ENCODE measurements around the gene SRPX.

Gene SRPX

GRCh38 chrX:38211891-38212635 is 8.6 kb downstream of the SRPX start:
- no peak for DNase-seq

- peak in 8 of 56 donors; percentile 0 to 41 (median 10) for DNase-seq
Observed at GRCh38 chrX:38206542-38206941, 14.1 kb downstream of the SRPX start.

- DNase-seq, result peak in 1 of 56 donors; percentile 0
Observed at GRCh38 chrX:38206036-38206435, 14.6 kb downstream of the SRPX start.

GRCh38 chrX:38205039-38205438 is 15.6 kb downstream of the SRPX start:
- no peak for DNase-seq

- DNase-seq, result peak in 12 of 56 donors; percentile 0 to 12 (median 1)
Observed at GRCh38 chrX:38192007-38192810, 28.5 kb downstream of the SRPX start.

GRCh38 chrX:38189431-38190250 is 31.0 kb downstream of the SRPX start:
- DNase-seq, result no peak

DNA sequence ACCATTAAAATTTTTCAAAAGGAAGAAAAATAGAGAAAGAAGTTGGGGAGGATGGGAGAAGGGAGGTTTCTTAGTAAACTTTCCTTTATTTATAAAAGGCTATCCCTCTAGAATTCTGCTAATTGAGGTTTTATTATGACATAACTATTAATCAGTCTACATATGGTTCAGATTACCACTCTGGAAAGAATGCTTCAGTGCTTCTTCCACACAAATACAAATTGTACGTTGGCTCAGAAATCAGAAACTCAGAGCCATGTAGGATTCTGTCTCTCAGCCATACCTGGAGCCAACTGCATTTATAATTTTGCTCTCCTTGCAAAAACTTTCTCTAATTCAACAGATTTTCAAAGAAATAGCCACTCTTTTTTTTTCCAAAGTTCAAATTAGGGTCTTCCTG is 37.1 kb downstream of the SRPX start:
- DNase-seq, result no peak

DNA sequence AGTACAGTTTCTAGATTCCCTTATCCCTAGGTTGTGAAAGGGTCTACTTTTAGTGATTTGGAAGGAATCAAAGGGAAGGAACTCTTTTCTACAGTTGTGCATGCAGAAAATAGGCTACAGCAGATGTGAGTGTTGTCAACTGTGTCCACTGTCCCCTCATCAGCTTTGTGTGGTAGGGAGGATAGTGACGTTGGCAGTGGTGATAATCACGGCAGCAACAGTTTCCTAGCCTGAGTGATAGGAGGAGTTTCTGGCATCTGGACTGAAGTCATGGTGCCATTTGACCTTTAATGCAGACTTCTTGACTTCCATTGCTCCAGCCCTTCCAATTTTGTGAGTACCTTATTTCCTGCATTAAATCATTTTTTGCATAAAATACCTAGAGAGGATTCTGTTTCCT is 39.3 kb downstream of the SRPX start:
- no peak for DNase-seq

GRCh38 chrX:38178396-38178795 is 42.3 kb downstream of the SRPX start:
- DNase-seq, result no peak

DNA sequence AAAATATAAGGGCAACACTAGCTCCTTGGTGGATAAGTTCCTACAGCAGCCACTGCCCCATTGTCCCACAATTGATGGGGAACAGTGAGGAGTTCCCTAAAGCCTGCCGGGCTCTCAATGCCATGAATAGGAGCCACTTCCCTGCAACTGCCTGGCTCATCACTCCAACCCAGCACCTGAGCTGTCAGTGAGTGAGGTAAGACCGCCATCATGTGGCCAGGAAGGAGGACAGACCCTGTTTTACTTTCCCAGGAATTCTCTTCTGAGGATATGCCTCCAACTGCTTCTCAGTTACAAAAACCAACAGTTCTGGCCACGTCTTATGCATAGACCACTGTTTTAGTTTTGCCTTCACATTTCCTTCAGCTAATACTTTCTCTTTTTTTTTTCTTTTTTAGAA is 45.5 kb downstream of the SRPX start:
- peak in 9 of 56 donors; percentile 0 to 11 (median 4) for DNase-seq

DNA sequence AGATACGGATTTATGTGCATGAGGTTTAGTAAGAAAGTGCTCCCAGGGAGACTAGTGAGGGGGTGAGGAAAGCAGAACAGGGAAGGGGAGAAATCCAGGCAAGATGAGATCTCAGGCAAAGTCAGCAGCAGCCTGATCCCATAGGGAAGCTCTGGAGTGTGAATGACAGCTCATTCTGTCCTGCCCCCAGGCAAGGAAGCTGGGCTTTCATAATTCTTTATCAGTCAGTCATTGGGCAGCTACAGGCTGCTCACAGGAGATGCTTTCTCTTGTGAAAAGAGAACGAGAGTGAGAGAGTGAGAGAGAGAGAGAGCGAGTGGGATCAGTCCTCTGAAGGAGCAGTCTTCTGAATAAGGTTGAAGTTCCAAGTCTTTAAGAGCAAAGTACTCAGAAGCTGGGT is 48.1 kb downstream of the SRPX start:
- DNase-seq, result no peak

GRCh38 chrX:38170556-38170955 is 50.1 kb downstream of the SRPX start:
- no peak for DNase-seq

- peak in 1 of 56 donors; percentile 2 for DNase-seq
Observed at GRCh38 chrX:38166478-38167083, 54.1 kb downstream of the SRPX start.

- no peak for DNase-seq
Observed at GRCh38 chrX:38165023-38165422, 55.6 kb downstream of the SRPX start.

DNA sequence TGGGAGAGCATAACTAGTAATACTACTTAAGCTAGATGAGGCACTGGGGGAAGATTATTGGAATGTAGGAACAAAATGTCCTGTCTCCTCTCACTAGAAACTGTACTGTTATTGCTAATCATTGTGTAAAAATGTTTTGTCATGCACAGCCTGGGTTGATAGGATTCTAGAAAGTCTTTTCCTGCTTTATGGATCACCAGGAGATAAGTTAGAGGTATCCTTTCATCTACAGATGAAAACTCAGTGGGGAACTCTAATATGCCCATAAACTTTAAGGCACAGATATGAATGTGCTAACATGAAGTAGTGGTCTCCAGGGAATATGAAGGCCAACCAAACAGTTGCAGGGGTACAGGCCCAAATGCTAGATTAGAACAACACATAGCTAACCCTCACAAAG is 57.5 kb downstream of the SRPX start:
- no peak for DNase-seq

- DNase-seq, result no peak
Observed at GRCh38 chrX:38156838-38157237, 63.8 kb downstream of the SRPX start.

GRCh38 chrX:38154818-38155217 is 65.9 kb downstream of the SRPX start:
- peak in 1 of 56 donors; percentile 0 for DNase-seq

DNA sequence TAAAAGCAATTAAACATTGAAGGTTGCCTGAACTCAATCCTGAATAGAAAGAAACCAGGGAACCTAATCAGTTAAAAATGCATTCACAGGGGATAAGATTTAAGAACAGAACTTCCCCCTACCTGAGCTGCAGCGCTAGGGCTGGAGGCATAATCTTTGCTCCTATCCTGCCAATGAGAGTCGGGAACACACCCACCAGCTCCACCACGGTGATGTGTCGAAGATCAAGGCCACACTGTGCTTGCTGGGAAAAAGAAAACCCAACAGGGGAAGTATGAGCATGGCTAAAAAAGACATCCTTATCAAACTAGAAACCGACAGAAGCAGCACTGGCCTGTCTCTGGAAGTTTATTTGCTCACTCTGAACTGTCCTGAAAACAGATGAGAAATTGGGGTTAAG is 66.3 kb downstream of the SRPX start:
- DNase-seq, result no peak

GRCh38 chrX:38151441-38151840 is 69.2 kb downstream of the SRPX start:
- DNase-seq, result no peak

DNA sequence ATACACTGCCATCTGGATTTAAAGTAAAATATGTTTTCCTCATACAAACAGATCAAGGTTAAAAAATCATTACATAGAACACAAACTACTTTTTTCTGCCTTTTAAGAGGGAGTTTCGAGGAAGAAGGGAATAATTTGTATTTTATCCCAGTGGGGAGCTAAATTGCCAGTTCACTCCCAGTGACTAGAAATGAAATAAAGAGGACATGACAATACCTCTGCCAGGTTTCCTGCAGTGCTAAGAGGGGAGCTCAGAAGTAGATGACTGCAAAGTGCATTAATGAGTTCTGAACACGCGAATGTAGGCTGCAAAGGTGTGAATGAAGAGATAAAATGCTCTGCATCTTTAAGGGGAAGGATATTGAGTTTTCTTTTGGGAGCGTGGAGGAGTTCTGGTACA is 69.7 kb downstream of the SRPX start:
- DNase-seq, result no peak

- no peak for DNase-seq
Observed at GRCh38 chrX:38149016-38149415, 71.7 kb downstream of the SRPX start.

Data from amygdala (tissue), 56 donors.